Effector CD8-positive, alpha-beta T cell (primary cell): Measurements from ENCODE around the gene JAZF1.
"Not testable (repeated sequence)": the region's sequence is repeated elsewhere in the genome, so short reads cannot be mapped to it uniquely, and the experiment has no call there.

Experiments
- DNase-seq: peaks from one replicate; lab custom pipeline; 2025; lab: John Stamatoyannopoulos, UW

JAZF1 gene

GRCh38 chr7:27941522-27941921, 239.1 kb downstream of the JAZF1 start:
- no peak for DNase-seq

GRCh38 chr7:27940341-27940740, 240.3 kb downstream of the JAZF1 start:
- no peak for DNase-seq

GRCh38 chr7:27939893-27940292, 240.7 kb downstream of the JAZF1 start:
- no peak for DNase-seq

GRCh38 chr7:27936768-27937102, 243.9 kb downstream of the JAZF1 start:
- no peak for DNase-seq

GRCh38 chr7:27936047-27936767, 244.4 kb downstream of the JAZF1 start:
- no peak for DNase-seq

- no peak for DNase-seq
Observed at GRCh38 chr7:27933671-27934565, 246.7 kb downstream of the JAZF1 start.

GRCh38 chr7:27930910-27931476, 249.6 kb downstream of the JAZF1 start:
- DNase-seq, result no peak

- DNase-seq, result no peak
Observed at GRCh38 chr7:27929127-27929526, 251.5 kb downstream of the JAZF1 start.

- no peak for DNase-seq
Observed at GRCh38 chr7:27928001-27928400, 252.6 kb downstream of the JAZF1 start.

- no peak for DNase-seq
Observed at GRCh38 chr7:27925573-27926201, 254.9 kb downstream of the JAZF1 start.

- DNase-seq, result no peak
Observed at GRCh38 chr7:27923642-27923980, 257.0 kb downstream of the JAZF1 start.

- no peak for DNase-seq
Observed at GRCh38 chr7:27922907-27923641, 257.5 kb downstream of the JAZF1 start.

GRCh38 chr7:27922389-27922788, 258.2 kb downstream of the JAZF1 start:
- not testable (repeated sequence) for DNase-seq

- no peak for DNase-seq
Observed at GRCh38 chr7:27921081-27921836, 259.3 kb downstream of the JAZF1 start.

GRCh38 chr7:27920281-27920946, 260.2 kb downstream of the JAZF1 start:
- no peak for DNase-seq

GRCh38 chr7:27918503-27918902, 262.1 kb downstream of the JAZF1 start:
- DNase-seq, result no peak

- DNase-seq, result no peak
Observed at GRCh38 chr7:27917774-27918314, 262.8 kb downstream of the JAZF1 start.

- DNase-seq, result no peak
Observed at GRCh38 chr7:27917119-27917518, 263.5 kb downstream of the JAZF1 start.

GRCh38 chr7:27916372-27916771, 264.2 kb downstream of the JAZF1 start:
- DNase-seq, result no peak

- DNase-seq, result no peak
Observed at GRCh38 chr7:27914409-27914808, 266.2 kb downstream of the JAZF1 start.
